GM12864 (cell line): ENCODE measurements around the gene FAM193A.
A peak's percentile ranks its signal among the peaks of the same experiment; 100 is the strongest.

ENCODE experiments used
- DNase-seq: peaks from one replicate; pipeline ENCODE4 v3.0.0-alpha.2; 2011; ENCODE audit warnings: low read depth
- H3K4me3 ChIP-seq: 2 replicates; pipeline ENCODE4 v1.5.1; 2011; ENCODE audit warnings: mild to moderate bottlenecking, low read depth, low read length, control low read depth
- CTCF ChIP-seq: IDR thresholded peaks from 2 replicates; pipeline ENCODE4 v1.5.1; 2011; ENCODE audit warnings: low read depth, mild to moderate bottlenecking, moderate library complexity, low read length, control low read depth, inconsistent platforms; ENCODE audit errors: missing control alignments

FAM193A gene

GRCh38 chr4:2712261-2712842 is 175.9 kb downstream of the FAM193A start:
- DNase-seq: no peak

GRCh38 chr4:2713337-2713736 is 176.9 kb downstream of the FAM193A start:
- no peak for DNase-seq
- TF ChIP-seq CTCF: no peak
- H3K4me3 ChIP-seq: no peak overlapping the region

More at GRCh38 chr4:2712261-2712842, 175.9 kb downstream of the FAM193A start:
- H3K4me3 ChIP-seq: no peak overlapping the region
- TF ChIP-seq CTCF: peak; percentile 48

DNA sequence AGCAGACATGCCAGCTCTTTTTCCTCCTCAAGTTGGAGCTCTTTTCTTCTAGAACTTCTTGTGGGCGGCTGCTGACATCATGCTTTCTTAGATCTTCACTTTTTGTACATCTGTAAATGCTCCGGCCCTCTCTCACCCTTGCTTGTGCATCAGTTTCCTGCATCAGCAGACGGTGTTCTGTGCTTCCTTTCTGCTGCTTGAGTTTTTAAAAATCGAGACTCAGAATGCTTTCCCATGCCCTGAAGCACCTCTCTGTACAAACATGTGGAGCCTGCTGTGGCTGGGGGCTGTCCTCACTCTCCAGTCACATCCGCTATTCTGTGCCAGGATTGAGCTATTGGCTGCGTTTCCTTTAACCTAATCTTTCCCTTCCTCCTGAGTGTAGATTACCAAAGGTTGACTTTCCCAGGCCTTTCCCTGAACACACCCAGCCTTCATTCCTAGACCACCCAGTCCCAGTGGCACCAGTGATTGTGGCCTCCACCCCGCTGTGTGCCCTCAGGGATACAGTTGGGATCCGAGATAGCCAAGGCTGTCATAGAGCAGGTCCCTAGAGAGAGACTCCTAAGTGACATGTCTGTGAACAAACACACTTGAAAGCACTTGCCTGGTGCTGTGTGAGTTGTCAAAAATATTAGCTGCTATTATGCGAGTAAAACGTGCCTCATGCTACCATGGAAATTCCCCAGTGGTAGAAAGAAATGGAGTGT is 177.8 kb downstream of the FAM193A start:
- DNase-seq: no peak
- TF ChIP-seq CTCF: no peak
- H3K4me3 ChIP-seq: no peak overlapping the region

GRCh38 chr4:2714918-2715317 is 178.5 kb downstream of the FAM193A start:
- TF ChIP-seq CTCF: no peak
- no peak for DNase-seq
- no peak overlapping the region for H3K4me3 ChIP-seq

GRCh38 chr4:2715426-2715825 is 179.0 kb downstream of the FAM193A start:
- H3K4me3 ChIP-seq: no peak overlapping the region
- DNase-seq: no peak
- TF ChIP-seq CTCF: no peak

DNA sequence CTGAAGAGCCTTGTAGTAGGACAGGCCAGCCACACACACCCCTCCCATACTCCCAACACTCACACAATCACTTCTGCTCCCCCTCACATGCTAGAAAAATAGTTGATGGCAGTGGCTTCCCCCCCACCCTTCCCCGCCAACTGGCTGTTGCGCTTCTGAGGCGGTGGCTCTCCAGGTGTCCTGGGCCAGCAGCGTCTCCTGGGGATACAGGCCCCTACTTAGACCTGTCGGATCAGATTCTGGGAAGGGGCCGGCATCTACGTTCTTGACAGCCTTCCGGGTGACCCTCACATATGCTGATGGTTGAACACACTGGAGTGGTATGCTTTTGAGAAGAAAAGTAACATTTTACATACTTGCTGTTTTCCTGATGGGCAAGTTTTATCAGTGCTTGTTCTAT is 179.8 kb downstream of the FAM193A start:
- TF ChIP-seq CTCF: no peak
- no peak for DNase-seq

GRCh38 chr4:2721586-2721985 is 185.1 kb downstream of the FAM193A start:
- no peak for TF ChIP-seq CTCF
- no peak for DNase-seq
- no peak overlapping the region for H3K4me3 ChIP-seq

More for the DNA sequence above, 179.8 kb downstream of the FAM193A start:
- no peak overlapping the region for H3K4me3 ChIP-seq
